Measurements from ENCODE around the gene CAMK1D. TPM values are rescaled to one million over a fixed set of nuclear protein-coding genes. Genes with fewer than 3 reads are reported as not detected.

Gene CAMK1D
- total and polyA plus RNA-seq, 2 donors (not counting 3 experiments of a cell fraction or from before 2014, with no cell fraction given), result 0.37 to 4.2 TPM

- no peak for FAIRE-seq
- Histone ChIP-seq H4K20me1 (replicated peaks; ENCODE audit: control insufficient read depth, extremely low read depth, insufficient read depth, low read length) (no peaks in the 10 kb centered on the region), H3K4me3 (replicated peaks in 1 of 3; ENCODE audit: insufficient read depth in 1 of 3, low read depth in 1 of 3, low read length in 3 of 3) (no peak overlapping the region), H2AFZ (ENCODE audit: low read depth, low read length) (no peak overlapping the region), H3K9ac (replicated peaks; ENCODE audit: extremely low read depth, insufficient read depth, low read length) (no peak overlapping the region), H3K4me2 (ENCODE audit: insufficient read depth, low read length) (no peak overlapping the region), H3K27me3 (ENCODE audit: control insufficient read depth in 2 of 2, insufficient read depth in 2 of 2, low read length in 2 of 2) (no peaks in the 10 kb centered on the region), H3K9me1 (replicated peaks; ENCODE audit: control insufficient read depth, extremely low read depth, insufficient read depth, low read length) (no peaks in the 10 kb centered on the region), H3K27ac (ENCODE audit: insufficient read depth, low read depth, low read length) (no peak overlapping the region), H3K4me1 (ENCODE audit: control insufficient read depth, extremely low read depth, insufficient read depth, low read length) (no peaks in the 10 kb centered on the region), H3K36me3 (ENCODE audit: control insufficient read depth in 2 of 2, extremely low read depth in 1 of 2, insufficient read depth in 2 of 2, low read length in 2 of 2) (no peaks in the 10 kb centered on the region), H3K79me2 (ENCODE audit: control insufficient read depth, insufficient read depth, low read length) (no peaks in the 10 kb centered on the region), H3K9me3 (replicated peaks; ENCODE audit: control insufficient read depth, insufficient read depth, low read length) (no peaks in the 10 kb centered on the region)
- DNase-seq (ENCODE audit: low read depth, low spot score), result no peak
- CTCF ChIA-PET, result no interaction called here
- POLR2A ChIA-PET, result no interaction called here
- dilution Hi-C loops (cut with MboI; ENCODE audit: extremely low pct_ligation_motif_present, low sequenced_read_pairs) (no loop called here), intact Hi-C loops (cut with micrococcal nuclease) (no loop called here)
- TF ChIP-seq EZH2 (IDR thresholded peaks at IDR 0.05; ENCODE audit: borderline replicate concordance, low read depth, low read length, severe bottlenecking) (no peak), CTCF (IDR thresholded peaks at IDR 0.05; ENCODE audit: extremely low read depth in 1 of 2, insufficient read depth in 1 of 2, low read depth in 1 of 2, low read length in 2 of 2) (no peak), POLR2AphosphoS5 (IDR thresholded peaks at IDR 0.05; ENCODE audit: insufficient read depth, low read depth, low read length) (no peak), JUN (IDR thresholded peaks at IDR 0.05; ENCODE audit: borderline replicate concordance, insufficient read depth, insufficient read length, low read depth) (no peak), MYC (IDR thresholded peaks at IDR 0.05; ENCODE audit: low read depth, low read length) (no peak), MAX (IDR thresholded peaks at IDR 0.05; ENCODE audit: insufficient read depth, insufficient read length) (no peak), POLR2A (IDR thresholded peaks at IDR 0.05; ENCODE audit: low read depth, low read length) (no peak), GATA2 (IDR thresholded peaks at IDR 0.05; ENCODE audit: insufficient read depth, insufficient read length, low read depth, low read length) (no peak), FOS (IDR thresholded peaks at IDR 0.05; ENCODE audit: borderline replicate concordance, insufficient read depth, low read length) (no peak)
- no TSS peak for BruUV-seq (replicated peaks)
Measured at GRCh38 chr10:12689893-12690292, 340.5 kb downstream of the CAMK1D start.

All from endothelial cell of umbilical vein (primary cell).